ENCODE data around the gene PDRG1.
"Not testable (repeated sequence)": the region's sequence is repeated elsewhere in the genome, so short reads cannot be mapped to it uniquely, and the experiment has no call there.

Gene PDRG1

DNA sequence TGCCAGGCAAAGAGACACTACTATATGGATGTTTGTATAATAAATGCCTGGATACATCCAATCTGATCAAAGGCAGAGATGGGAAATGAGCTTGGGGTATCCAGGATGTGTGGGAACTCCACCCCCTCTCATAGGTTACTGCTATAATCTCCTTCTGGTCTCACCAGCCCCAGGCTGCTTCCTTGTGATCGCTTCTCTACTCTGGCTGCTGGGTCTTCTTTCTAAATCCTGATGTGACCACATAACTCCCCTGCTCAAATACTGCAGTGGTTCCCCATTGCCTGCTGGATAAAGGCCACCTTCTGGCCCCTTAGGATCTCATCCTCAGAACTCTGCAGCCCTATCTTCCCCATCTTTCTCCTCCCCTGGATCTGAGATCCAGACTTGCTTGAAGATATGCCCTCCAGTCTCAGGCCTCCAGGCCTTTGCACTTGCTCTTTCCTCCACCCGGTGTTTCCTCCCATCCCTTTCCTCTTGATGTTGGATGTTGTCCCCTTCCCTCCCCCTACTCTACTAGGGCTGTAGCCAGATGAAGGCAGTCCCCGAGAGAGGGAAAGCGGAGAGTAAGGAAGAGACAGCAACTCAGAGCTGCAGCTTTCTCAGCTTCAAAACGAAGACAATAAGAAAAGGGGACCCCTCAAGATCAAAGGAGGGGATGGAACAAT is 15.3 kb upstream of the PDRG1 start:
- no peak for DNase-seq

- no peak for DNase-seq
These were observed 12.0 kb upstream of the PDRG1 start for GRCh38 chr20:31963889-31964288.

DNA sequence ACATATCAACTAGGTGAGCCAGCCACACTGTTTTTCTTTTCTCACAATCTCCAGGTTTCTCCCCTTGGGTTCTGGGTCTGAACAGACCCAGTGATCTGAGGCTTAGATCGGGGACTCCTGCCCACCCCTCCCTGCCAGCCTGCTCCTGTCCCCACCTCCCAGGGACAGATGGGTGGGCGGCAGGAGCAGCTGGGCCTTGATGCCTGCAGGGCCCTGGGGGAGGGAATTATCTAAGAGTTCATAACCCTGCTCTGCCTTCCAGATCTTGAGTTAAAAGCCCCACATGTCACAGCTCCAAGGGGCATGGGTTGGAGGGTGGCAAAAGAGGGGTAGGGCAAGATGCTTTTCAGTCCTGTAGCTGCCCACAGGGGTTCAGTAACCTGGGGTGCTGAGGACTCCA is 10.9 kb upstream of the PDRG1 start:
- DNase-seq = no peak

DNA sequence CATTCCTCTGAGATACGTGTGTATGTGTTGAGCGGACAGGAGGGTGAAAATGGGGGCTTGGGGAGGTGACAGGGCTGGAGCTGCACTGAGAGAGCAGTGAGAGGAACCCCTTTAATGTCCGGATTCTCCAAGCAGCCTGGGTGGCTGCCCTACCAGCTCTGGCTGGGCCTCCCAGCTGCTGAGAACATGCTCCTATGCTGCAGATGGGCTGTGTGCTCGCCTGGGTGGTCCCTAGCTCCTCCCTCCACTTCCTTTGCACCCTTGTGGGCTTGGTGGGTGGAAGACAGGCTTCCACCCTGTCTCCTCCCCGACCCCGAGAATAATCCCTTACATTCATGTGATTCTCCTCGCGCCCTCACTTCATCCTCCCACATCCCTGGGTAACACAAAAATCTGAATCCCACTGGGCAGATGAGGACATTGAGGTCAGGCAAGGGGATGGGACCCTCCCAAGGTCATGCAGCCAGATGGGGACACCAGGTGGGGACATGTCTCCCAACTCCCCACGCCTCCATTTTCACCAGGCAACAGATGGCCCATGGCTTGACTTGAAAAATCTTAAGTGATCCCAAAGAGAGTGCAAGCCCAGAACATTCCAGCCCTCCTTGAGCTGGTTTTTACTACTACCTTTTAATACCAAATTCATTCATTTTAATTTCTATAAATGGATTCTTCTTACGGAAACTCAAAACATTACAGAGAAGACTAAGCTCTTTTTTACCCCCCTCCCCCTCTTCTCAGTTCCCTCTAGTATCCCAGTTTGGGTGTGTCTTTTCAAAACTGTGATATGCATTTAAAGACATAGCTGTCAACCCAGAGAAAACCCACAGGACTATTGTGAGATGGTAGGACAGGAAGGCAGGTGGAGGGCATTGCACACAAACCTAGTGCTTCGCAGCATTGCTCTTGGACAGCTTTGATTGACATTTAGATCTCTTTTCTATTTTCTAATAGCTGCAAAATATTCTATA is 5.0 kb upstream of the PDRG1 start:
- DNase-seq = no peak

GRCh38 chr20:31954500-31954899 is 2.7 kb upstream of the PDRG1 start:
- DNase-seq = no peak

GRCh38 chr20:31953556-31954148 is 1.8 kb upstream of the PDRG1 start:
- DNase-seq = no peak

DNA sequence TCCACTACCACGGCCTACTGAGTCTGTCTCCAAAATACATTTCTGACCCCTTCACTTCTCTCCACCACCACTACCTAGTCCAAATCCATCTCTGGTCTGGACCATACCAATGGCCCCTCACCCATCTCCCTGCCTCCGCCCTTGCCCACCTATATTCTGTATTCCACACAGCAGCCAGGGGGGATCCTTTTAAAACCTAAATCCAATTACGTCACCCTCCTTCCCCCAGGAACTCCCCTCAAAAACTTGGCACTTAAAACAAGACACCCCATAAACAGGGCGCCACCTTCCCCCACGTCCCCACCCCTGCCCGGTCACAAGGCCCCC is 680 bp downstream of the PDRG1 start:
- no peak for DNase-seq

GRCh38 chr20:31949877-31950646 is 1.8 kb downstream of the PDRG1 start:
- DNase-seq = no peak

DNA sequence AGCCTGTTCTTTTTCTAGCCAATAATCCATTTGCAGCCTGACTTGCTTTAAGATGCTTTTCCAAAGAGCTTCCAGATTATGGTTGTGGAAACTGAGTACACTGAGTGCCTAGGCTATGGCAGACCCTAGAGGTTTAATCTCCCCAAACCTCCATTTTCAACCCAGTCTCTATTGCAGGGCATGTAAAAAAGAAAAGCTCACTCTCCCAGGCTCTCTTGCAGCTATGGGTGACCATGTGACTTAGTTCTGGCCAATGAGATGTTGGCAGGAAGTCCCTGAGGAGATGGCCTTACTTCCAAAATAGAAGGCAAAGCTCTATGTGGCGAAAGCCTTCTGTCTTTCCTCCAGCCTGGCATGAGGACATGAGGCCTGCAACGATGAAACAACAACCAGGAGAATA is 3.8 kb downstream of the PDRG1 start:
- DNase-seq = no peak

- no peak for DNase-seq
These were observed 6.1 kb downstream of the PDRG1 start for GRCh38 chr20:31945785-31946184.

DNA sequence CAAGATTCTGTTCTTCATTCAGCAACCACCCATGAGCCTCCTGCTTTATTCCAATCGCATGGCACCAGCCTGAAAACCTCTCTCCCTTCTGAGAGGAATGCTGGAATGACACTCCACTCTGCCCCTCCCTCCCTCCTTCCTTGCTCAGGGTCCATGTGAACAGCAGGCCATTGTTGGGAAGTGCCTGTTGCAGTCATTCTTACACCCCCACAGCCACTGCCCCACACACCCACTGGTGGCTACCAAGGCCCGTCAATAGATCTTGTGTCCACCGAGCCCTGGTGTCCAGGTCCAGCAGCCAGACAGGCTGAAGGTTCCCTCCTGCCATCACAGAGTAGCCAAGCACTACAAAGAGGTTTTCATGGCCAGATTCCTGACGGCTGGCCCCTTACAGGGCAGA is 6.5 kb downstream of the PDRG1 start:
- no peak for DNase-seq

DNA sequence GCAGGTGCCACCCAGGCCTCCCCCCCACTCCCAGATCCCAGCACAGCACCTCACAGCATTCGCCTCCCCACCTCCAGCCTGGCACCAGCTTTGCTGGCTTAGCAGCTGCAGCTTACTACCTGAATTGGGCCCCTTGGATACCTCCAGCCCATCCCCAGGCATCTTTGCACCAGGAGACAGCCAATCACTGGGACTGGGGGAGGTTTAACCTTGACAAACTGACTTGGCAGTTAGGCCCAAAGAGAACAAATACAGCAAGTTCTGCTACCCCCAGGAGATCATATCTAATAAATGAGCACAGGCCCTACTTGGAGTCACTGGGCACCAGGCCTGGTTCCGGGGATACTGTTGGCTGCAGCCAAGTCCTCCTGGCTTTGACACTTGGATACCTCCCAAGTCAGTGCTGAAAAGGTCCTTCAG is 8.8 kb downstream of the PDRG1 start:
- no peak for DNase-seq

DNA sequence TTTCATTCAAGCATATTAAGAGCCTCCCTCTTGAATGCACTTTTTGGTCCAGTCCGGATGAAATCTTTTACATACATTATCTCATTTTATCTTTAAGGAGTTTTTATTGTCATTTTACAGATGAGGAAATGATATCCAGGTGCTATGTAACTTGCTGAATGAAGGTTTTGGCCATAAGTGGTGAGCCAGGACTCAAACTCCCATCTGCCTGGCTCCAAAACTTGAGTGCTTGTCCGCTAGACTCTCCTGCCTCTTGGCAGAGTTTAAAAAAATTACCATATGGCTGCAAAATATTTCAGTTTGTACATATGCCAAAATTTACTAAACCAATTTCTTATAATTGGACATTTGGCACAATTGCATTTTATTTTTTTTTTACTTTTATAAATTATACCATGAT is 12.2 kb downstream of the PDRG1 start:
- no peak for DNase-seq

GRCh38 chr20:31937820-31938219 is 14.0 kb downstream of the PDRG1 start:
- DNase-seq = no peak

DNA sequence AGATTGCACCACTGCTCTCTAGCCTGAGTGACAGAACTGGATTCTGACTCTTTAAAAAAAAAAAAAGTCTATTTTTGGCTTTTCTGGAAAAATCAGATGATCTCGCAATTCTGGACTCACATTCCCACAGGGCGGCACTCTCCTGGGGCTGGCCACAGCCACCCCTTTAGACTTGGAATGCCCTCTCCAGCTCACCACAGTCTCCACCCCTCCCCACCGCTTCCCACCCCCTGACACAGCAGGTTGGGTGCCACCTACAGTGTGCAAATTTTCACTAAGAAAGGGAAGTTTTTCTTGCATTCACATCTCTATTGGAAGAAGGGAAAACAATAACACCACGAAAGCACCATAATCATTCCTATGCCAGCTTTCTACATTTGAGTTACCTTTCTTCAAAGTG is 15.4 kb downstream of the PDRG1 start:
- no peak for DNase-seq

DNA sequence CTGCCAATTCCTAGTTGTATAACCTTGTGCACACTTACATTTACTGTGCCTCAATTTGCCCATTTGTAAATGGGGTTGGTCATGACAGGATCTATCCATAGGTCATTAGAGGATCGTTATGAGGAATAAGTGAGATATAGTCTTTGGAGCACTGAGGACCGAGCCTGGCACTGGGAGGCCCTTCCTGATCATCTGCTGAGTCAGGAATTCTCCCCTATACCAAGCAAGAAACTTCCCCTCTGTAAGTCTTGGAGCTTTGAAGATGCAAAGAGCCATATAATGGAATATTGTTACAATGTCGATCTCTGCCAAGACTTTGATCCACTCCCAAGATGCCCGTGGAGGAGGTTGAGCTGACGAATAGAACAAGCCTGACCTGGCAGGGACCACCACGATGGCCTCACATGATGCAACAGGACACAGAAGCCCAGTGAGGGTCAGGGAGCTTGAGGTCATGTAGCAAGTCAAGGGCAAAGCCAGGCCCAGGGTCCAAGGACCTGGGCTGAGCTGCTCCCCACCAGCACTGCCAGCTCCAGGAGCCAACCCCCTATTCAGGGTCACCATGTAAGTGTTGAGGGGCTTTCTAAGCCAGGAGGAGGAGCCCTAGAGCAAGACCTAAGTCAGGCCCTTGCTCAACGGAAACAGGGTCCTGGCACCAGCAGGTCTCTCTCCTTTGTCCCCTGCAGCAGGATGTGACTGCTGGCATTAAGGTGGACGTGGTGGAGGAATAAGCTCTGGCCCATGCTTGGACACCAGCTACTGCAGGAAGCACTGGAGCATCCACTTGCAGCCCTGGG is 16.7 kb downstream of the PDRG1 start:
- DNase-seq = no peak

DNA sequence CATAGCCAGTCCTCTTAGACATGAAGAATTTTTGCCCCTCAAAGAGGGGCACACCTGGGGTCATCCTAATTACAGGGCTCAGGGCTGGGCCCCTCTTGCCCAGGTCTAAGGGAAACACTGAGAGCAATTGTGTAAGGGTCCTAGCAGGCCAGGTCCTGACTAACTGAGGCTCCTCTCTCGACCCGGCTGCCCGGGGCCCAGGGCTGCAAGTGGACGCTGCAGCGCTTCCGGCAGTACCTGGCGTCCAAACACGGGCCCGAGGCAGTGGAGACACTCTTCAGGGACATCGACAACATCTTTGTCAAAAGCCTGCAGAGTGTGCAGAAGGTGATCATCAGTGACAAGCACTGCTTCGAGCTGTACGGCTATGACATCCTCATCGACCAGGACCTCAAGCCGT is 17.4 kb downstream of the PDRG1 start:
- no peak for DNase-seq

DNA sequence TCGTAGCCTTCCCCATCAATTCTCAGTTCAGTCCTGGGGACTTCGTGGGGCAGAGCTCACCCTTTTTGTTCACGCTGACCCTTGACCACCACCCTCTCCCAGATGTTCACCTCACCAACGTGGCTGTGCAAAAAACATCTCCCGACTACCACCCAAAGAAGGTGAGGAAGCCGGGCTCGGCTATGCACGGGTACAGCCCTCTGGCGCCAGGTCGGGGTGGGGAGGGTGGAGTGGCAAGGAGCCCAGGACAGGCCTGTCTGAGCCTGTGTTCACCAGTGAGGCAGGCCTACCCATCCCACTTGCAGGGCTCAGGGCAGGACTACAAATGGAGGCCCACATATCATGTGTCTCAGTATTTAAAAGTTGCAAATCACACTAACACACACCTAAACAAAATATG is 18.1 kb downstream of the PDRG1 start:
- no peak for DNase-seq

GRCh38 chr20:31930779-31931178 is 21.1 kb downstream of the PDRG1 start:
- DNase-seq = no peak

DNA sequence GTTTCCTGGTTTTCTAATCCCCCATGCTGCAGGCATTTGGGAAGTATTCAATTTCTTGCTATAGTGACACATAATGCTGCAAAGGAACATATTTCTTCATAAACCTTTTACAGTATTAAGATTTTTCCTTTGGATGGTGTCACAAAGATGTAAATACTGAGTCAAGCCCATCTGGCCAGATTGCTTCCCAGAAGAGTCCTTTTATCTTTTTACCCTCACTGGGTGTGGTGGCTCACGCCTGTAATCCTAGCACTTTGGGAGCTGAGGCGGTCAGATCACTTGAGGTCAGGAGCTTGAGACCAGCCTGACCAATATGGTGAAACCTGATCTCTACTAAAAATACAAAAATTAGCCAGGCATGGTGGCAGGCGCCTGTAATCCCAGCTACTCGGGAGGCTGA is 22.2 kb downstream of the PDRG1 start:
- DNase-seq = not testable (repeated sequence)

GRCh38 chr20:31927627-31928159 is 24.2 kb downstream of the PDRG1 start:
- DNase-seq = no peak

GRCh38 chr20:31926493-31926892 is 25.4 kb downstream of the PDRG1 start:
- no peak for DNase-seq
